ENCODE data around the gene PFKFB2. TPM values are rescaled to one million over a fixed set of nuclear protein-coding genes. Genes with fewer than 3 reads are reported as not detected.

The PFKFB2 gene
- 5.3 and 7.4 TPM in 2 replicates for total RNA-seq

DNA sequence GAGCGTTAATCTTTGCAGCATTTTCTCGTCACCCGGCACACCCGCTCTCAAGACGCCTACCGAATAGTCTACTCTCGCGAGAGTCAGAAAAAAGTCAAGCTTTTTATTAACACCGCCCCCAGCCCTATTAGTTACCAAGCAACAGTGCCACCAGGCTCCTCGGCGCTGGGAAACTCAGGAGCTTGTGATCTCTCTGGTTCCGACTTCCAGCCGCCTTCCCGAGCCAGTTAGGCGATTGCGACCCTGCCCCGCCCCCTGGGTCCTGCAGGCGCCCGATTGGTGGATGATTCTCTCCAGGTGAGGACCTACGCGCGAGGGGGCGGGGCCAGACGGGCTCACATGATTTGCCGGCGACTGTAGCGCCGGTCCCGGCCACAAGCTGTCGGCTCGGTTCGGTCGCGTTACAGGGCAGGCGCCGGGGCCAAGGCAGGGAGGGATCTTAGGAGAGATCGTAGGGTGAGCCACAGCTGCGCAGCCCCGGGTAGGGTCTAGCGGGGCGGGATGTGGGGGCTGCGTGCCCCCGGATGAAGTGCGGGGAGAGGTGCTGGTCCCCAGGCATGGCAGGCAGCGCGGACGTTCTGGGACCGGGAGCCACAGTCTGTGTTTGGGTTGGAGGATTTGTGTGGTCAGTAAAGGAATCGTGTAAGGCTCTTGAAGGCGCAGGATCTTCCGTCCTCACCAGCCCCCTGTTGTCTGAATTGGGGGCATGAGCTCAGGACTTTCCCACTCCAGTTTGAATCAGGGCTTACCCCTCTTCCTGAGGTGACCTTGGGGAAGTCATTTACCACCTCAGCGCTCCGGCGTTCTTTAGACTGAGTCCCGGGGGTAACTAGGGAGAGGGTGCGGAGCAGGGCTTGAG, at the start of gene PFKFB2:
PFKFB2 (plus strand) TSS at position 365 of the 859 bp plus-strand sequence. CDS start 1,443 bp downstream, outside the sequence.

DNA sequence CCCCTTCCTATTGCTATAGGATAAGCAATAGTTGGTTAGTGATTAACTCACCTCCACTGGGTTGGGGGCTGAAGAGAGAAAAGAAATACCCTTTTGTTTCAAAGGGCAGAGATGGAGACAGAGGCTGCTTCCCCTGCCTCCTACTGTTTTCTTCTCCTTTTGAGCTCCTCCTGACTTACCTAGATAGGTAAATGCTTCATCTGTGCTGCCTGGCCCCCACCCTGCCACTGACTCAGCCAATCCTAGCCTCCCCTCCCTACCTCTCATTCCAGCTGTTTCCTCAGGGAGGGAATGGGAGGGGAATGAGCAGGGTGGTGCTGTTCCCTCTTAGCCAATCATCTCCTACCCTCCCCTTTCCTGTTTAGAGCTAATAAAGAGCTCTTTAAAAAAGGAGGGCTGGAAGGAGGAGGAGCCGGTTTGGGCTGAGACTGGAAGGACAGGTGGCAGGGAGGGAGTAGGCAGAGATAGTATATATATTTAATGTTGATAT, 20.5 kb upstream of the PFKFB2 start, which contains the start of gene C1orf116:
C1orf116 (minus strand) TSS at position 229 of the 490 bp plus-strand sequence. CDS start 5,158 bp downstream, outside the sequence.

DNA sequence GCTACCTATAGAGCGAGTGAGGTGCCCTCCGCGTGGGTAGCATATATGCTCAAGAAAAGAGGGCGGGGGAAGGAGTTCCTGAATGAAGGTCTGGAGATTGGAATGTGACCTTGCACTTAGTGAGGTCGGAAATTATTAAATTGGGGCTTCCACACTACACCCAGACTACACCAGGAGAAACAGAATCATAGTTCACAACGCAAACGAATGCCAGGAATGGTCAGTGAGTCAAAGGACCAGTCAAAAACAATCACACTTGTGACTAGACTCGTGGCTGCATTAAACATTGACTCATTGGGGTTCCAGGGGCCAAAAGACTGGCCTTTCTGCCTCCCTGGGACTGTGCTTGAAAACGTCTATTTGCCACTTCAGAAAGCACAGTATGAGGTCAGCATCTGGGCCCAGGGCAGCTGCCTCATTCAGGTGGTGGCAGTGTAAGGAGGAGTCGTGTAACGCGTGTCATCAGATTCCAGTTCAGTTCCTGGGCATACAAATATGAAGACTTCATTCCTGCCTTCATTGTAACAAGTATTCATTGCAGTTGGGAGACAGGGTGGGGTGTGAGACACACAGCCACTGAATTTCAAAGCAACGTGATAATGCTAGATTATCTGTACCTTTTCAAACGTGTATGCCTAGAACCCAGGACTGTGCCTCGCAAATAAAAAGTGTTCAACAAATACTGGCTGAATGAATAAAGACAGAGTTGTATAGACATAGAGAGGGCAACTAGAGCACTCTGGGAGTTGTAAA, 1.7 kb upstream of the PFKFB2 start, which contains the start of gene YOD1:
YOD1 (minus strand) TSS at position 18 of the 753 bp plus-strand sequence. CDS start 178 bp downstream, outside the sequence.

DNA sequence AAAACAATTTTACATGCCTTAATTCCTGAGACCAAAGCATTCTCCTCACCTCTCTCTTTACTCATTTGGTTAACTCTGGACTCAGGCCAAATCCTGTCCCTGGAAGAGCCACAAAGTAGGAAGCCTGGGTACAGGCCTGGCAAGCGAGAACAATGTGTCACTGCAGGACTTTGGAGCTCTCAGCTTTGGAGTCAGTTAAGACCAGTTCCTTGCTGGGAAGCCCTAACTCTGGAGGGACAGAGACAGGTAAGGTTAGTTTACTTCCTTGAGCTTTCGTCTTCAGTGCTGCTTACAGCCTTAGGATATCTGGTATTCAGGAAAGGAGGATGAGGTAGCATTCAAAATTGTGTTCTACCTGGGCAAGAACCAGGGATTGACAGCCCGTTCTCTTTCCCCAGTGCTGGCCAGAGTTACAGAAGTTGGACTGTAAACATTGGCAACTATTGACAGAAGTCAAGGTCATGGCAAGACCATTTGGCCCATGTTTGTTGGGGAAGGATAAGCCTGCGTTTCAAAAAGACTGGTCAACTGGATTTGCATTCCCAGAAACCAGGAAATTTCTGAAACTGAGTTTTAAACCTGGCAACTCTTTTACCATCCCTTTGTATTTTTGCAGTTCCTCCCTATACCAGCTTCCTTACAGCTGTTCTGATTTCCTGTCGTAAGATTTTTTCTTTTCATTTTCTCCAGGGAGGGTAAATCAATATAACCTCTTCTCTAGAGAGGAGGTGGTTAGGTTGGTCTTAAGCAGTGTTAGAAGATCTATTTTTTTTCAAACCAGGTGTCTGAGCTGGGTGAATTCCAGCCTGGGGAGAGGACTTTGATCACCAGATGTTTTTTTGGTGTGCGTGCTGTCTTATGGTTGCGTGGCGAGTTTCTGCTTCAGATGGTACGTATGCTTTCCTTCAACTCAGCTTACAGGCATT, 35.9 kb downstream of the PFKFB2 start, which contains the start of gene C4BPB:
C4BPB (plus strand) TSS at position 160 of the 926 bp plus-strand sequence; CDS start at position 832, 672 bp downstream.

DNA sequence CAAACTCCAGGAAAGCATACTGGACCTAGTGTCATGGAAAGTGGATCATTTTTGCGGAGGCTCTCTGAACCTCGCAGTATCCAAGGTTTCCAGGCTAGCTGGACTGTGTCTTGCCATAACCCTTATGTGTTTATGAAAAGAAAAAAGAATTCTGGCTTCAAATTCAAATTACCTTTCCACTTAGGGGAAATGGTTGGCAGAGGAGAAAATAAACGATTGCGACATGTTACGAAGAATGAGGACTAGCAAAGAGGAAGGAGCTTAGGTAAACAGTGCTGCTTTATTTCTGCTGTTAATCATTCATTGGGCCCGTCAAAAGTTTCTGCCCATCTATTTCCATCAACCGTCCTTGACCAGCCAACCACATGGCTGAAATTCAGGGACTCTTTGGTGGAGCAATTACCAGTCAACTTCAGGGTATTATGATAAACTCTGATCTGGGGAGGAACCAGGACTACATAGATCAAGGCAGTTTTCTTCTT, 50.9 kb downstream of the PFKFB2 start, which contains the start of gene C4BPA:
C4BPA (plus strand) TSS at position 342 of the 482 bp plus-strand sequence. CDS start 8,793 bp downstream, outside the sequence.

Other genes starting within 250 kb of the PFKFB2 start
- 0.29 and 0.44 TPM in 2 replicates for gene IL20, start 187.7 kb upstream of the PFKFB2 start, total RNA-seq
- 164 and 175 TPM in 2 replicates for gene IL24, start 155.8 kb upstream of the PFKFB2 start, total RNA-seq
- gene FCMR, start 131.3 kb upstream of the PFKFB2 start, total RNA-seq = 4.3 and 7.7 TPM in 2 replicates
- not detected in 2 replicates for gene PIGR, start 106.8 kb upstream of the PFKFB2 start, total RNA-seq
- not detected in 2 replicates for gene FCAMR, start 82.8 kb upstream of the PFKFB2 start, total RNA-seq
- 0.14 TPM in 1 of 2 replicates, not detected in the other for gene C1orf116, start 20.5 kb upstream of the PFKFB2 start, total RNA-seq
- gene YOD1, start 2.1 kb upstream of the PFKFB2 start, total RNA-seq = 6.1 and 13.5 TPM in 2 replicates
- 0.72 and 2.4 TPM in 2 replicates for gene C4BPB, start 35.6 kb downstream of the PFKFB2 start, total RNA-seq
- gene C4BPA, start 51.0 kb downstream of the PFKFB2 start, total RNA-seq = not detected in 2 replicates